GM23338 (cell line): ENCODE measurements around the gene TAF6L. TPM values are rescaled to one million over a fixed set of nuclear protein-coding genes. Genes with fewer than 3 reads are reported as not detected.

ENCODE experiments used
- ATAC-seq: fragments of 200-7000 bp; cut with Tn5 transposase; 3 replicates; pipeline ENCODE4 v1.9.1; 2020
- DNase-seq: peaks from one replicate; pipeline ENCODE4 v3.0.0-alpha.2; 2015; ENCODE audit warnings: low spot score
- H2AFZ ChIP-seq: fragments of 200-600 bp; sonication (generic); 2 replicates; pipeline ENCODE4 v1.8.0; 2016; ENCODE audit warnings: antibody characterized with exemption, mild to moderate bottlenecking, moderate library complexity
- H3F3A ChIP-seq: fragments of 200-600 bp; sonication (generic); replicated peaks from 2 replicates; pipeline ENCODE4 v1.8.0; 2017; ENCODE audit warnings: antibody characterized with exemption, mixed run types, low read depth
- H3K27ac ChIP-seq: fragments of 200-600 bp; sonication (generic); 2 replicates; pipeline ENCODE4 v1.6.1; 2016; ENCODE audit warnings: low read depth
- H3K27me3 ChIP-seq: fragments of 200-600 bp; sonication (generic); 2 replicates; pipeline ENCODE4 v1.8.0; 2016; ENCODE audit warnings: mild to moderate bottlenecking, mixed run types, moderate library complexity; ENCODE audit not compliant: insufficient read depth
- H3K36me3 ChIP-seq: fragments of 200-600 bp; sonication (generic); 2 replicates; pipeline ENCODE4 v1.8.0; 2016; ENCODE audit warnings: mild to moderate bottlenecking; ENCODE audit not compliant: insufficient read depth
- H3K4me1 ChIP-seq: fragments of 200-600 bp; sonication (generic); 2 replicates; pipeline ENCODE4 v1.8.0; 2016; ENCODE audit warnings: mild to moderate bottlenecking, moderate library complexity; ENCODE audit not compliant: insufficient read depth
- H3K4me2 ChIP-seq: fragments of 200-600 bp; sonication (generic); 2 replicates; pipeline ENCODE4 v1.7.1; 2017; ENCODE audit warnings: mixed run types
- H3K4me3 ChIP-seq: fragments of 200-600 bp; sonication (generic); 2 replicates; pipeline ENCODE4 v1.6.1; 2016; ENCODE audit warnings: mixed run types
- H3K79me2 ChIP-seq: fragments of 200-600 bp; sonication (generic); replicated peaks from 2 replicates; pipeline ENCODE4 v1.8.0; 2017; ENCODE audit warnings: mild to moderate bottlenecking; ENCODE audit not compliant: insufficient read depth
- H3K9me2 ChIP-seq: fragments of 200-600 bp; sonication (generic); 2 replicates; pipeline ENCODE4 v1.8.0; 2017; ENCODE audit not compliant: insufficient read depth
- H4K20me1 ChIP-seq: fragments of 200-600 bp; sonication (generic); replicated peaks from 2 replicates; pipeline ENCODE4 v1.8.0; 2017; ENCODE audit warnings: mild to moderate bottlenecking; ENCODE audit not compliant: insufficient read depth
- H3K27ac Mint-ChIP-seq: 2 replicates; pipeline ENCODE4 v1.8.0; 2020; ENCODE audit warnings: inconsistent platforms, mild to moderate bottlenecking, moderate library complexity, mixed read lengths
- H3K27me3 Mint-ChIP-seq: 3 replicates; pipeline ENCODE4 v1.8.0; 2022; ENCODE audit warnings: low read depth, mild to moderate bottlenecking, moderate library complexity, mixed read lengths, inconsistent platforms; ENCODE audit not compliant: insufficient read depth, poor library complexity
- H3K36me3 Mint-ChIP-seq: 3 replicates; pipeline ENCODE4 v1.8.0; 2021; ENCODE audit warnings: low read depth, mild to moderate bottlenecking, inconsistent platforms, moderate library complexity, mixed read lengths
- H3K4me1 Mint-ChIP-seq: 3 replicates; pipeline ENCODE4 v1.8.0; 2020; ENCODE audit warnings: mild to moderate bottlenecking, inconsistent platforms, mixed read lengths
- H3K4me3 Mint-ChIP-seq: 3 replicates; pipeline ENCODE4 v1.8.0; 2021; ENCODE audit warnings: moderate library complexity, mild to moderate bottlenecking, inconsistent platforms, mixed read lengths
- H3K9me3 Mint-ChIP-seq: 3 replicates; pipeline ENCODE4 v1.8.0; 2020; ENCODE audit warnings: moderate library complexity, mild to moderate bottlenecking, inconsistent platforms, mixed read lengths
- CREB1 ChIP-seq: fragments of 250-450 bp; sonication (Bioruptor Pico); IDR thresholded peaks from 2 replicates; pipeline ENCODE4 v1.5.0; 2020; ENCODE audit warnings: low read depth, mild to moderate bottlenecking, moderate library complexity
- EZH2 ChIP-seq: fragments of 200-600 bp; sonication (generic); IDR thresholded peaks from one replicate; pipeline ENCODE4 v1.8.0; 2017; ENCODE audit warnings: antibody characterized with exemption, mild to moderate bottlenecking, low read depth; ENCODE audit not compliant: unreplicated experiment
- EZH2phosphoT487 ChIP-seq: fragments of 200-600 bp; sonication (generic); IDR thresholded peaks from one replicate; pipeline ENCODE4 v1.8.1; 2018; ENCODE audit warnings: antibody characterized with exemption; ENCODE audit not compliant: unreplicated experiment
- JUNB ChIP-seq: IDR thresholded peaks from one replicate; pipeline ENCODE4 v1.6.1; 2016; ENCODE audit warnings: antibody characterized with exemption; ENCODE audit not compliant: unreplicated experiment
- NANOG ChIP-seq: IDR thresholded peaks from 2 replicates; pipeline ENCODE4 v1.6.1; 2016; ENCODE audit warnings: antibody characterized with exemption, borderline replicate concordance
- POLR2AphosphoS5 ChIP-seq: IDR thresholded peaks from 2 replicates; pipeline ENCODE4 v1.6.1; 2016; ENCODE audit warnings: antibody characterized with exemption, low read depth
- STAT1 ChIP-seq: IDR thresholded peaks from one replicate; pipeline ENCODE4 v1.6.1; 2016; ENCODE audit warnings: antibody characterized with exemption; ENCODE audit not compliant: unreplicated experiment
- ZNF114 ChIP-seq: fragments of 250-450 bp; sonication (Bioruptor Pico); IDR thresholded peaks from 2 replicates; pipeline ENCODE4 v1.5.0; 2020; ENCODE audit warnings: mild to moderate bottlenecking, moderate library complexity
- ZNF331 ChIP-seq: fragments of 250-450 bp; sonication (Bioruptor Pico); IDR thresholded peaks from 2 replicates; pipeline ENCODE4 v1.5.0; 2020; ENCODE audit warnings: low read depth, mild to moderate bottlenecking, moderate library complexity
- polyA plus RNA-seq: library from polyadenylated mRNA; unstranded; fragments of >200 nt; fragmentation: Nextera tagmentation; extraction: Ambion mirVana; gene quantifications from 2 replicates; pipeline ENCODE4 v1.2.1, GENCODE V29; 2016
- total RNA-seq: library from RNA; depleted of rRNA; stranded (reverse); fragments of >200 nt; shearing (Covaris generic); gene quantifications from 2 replicates; pipeline ENCODE4 v1.2.3, GENCODE V29; 2014
- TF ChIP-seq, protein P1 (sequence below), 2 experiments: fragments of 200-600 bp in 1 of 2; sonication (generic) in 1 of 2; conservative IDR thresholded peaks; 2 replicates each; pipeline versions ENCODE4 v1.5.1 to v1.6.1; 2016 to 2017; ENCODE audit warnings: antibody characterized with exemption in 2 of 2, low read depth in 2 of 2, mild to moderate bottlenecking in 2 of 2, moderate library complexity in 1 of 2
- TF ChIP-seq, protein P2 (sequence below): IDR thresholded peaks from 2 replicates; pipeline ENCODE4 v1.6.1; 2016; ENCODE audit warnings: antibody characterized with exemption
- TF ChIP-seq, protein P3 (sequence below): IDR thresholded peaks from one replicate; pipeline ENCODE4 v1.6.1; 2018; ENCODE audit warnings: antibody characterized with exemption; ENCODE audit not compliant: unreplicated experiment
- TF ChIP-seq, protein P4 (sequence below): fragments of 250-450 bp; sonication (Bioruptor Pico); IDR thresholded peaks from 2 replicates; pipeline ENCODE4 v1.5.0; 2020; ENCODE audit warnings: mild to moderate bottlenecking, moderate library complexity

TAF6L gene
- total and polyA plus RNA-seq, 2 experiments from 2014 or later, result 21.8 to 30.6 TPM

DNA sequence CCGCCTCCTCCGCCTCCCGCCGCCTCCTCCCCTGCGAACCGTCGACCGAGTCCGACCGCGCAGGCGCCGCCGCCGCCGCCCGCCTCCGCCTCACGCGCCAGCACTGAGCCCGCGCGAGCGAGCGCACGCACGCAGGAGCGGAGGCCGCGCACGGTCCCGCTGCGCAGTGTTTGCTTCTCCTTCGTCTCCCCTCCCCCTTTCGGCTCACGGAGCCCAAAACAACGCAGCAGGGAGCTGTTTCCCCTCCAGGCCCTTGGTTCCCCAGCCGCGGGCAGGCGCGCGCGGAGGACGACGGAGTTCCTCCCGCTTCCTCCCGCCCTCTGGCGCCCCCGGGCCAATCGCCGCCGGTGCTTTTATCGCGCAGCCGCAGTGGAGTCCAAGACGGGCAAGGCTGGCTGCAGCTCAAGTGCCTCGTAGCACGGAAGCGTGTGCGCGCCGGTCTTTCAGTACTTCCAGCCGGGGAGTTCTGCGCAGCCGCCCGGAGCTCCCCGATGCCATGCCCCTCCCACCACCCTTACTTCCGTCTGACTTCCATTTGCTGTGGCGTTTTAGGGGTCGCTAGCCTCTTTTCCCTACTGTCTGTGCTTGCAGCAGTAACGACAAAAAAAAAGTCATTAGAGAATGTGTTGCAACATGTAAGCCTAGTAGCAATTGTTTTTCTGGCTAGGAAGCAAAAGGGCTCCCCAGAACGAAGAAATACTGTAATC, 43.9 kb upstream of the TAF6L start, which contains the start of gene HNRNPUL2 (continued):
- no peak for TF ChIP-seq CREB1 (CRISPR knock-in tag)

DNA sequence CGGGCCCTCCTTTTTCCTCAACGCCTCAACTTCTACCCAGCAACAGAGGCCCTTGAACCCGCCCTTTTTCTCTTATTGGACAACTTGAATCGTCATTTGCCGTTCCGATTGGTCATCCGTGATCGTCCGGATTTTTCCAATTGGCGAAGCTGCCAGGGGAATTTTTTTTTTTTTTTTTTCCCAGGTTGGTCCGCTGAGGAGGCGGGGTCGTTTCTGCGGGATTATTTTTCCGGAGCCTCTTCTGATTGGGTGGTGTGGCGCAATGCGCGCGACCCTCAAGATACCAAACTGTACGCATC, 43.4 kb upstream of the TAF6L start:
- H3K4me1 Mint-ChIP-seq, result peaks cover 21% of the 10 kb centered on the region
- TF ChIP-seq NANOG, result no peak
- TF ChIP-seq ZNF331 (CRISPR knock-in tag), result no peak
- TF ChIP-seq EZH2phosphoT487, result no peak
- TF ChIP-seq, protein P1, sequence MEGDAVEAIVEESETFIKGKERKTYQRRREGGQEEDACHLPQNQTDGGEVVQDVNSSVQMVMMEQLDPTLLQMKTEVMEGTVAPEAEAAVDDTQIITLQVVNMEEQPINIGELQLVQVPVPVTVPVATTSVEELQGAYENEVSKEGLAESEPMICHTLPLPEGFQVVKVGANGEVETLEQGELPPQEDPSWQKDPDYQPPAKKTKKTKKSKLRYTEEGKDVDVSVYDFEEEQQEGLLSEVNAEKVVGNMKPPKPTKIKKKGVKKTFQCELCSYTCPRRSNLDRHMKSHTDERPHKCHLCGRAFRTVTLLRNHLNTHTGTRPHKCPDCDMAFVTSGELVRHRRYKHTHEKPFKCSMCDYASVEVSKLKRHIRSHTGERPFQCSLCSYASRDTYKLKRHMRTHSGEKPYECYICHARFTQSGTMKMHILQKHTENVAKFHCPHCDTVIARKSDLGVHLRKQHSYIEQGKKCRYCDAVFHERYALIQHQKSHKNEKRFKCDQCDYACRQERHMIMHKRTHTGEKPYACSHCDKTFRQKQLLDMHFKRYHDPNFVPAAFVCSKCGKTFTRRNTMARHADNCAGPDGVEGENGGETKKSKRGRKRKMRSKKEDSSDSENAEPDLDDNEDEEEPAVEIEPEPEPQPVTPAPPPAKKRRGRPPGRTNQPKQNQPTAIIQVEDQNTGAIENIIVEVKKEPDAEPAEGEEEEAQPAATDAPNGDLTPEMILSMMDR (conservative IDR thresholded peaks at IDR 0.05; ENCODE audit: low read depth in 2 of 2), result no peak
- no peak; the same call in 1 of the 2 replicates for TF ChIP-seq POLR2AphosphoS5
- no peak for TF ChIP-seq JUNB
- no peak for TF ChIP-seq EZH2
- TF ChIP-seq ZNF114, result no peak
- TF ChIP-seq, protein P2, sequence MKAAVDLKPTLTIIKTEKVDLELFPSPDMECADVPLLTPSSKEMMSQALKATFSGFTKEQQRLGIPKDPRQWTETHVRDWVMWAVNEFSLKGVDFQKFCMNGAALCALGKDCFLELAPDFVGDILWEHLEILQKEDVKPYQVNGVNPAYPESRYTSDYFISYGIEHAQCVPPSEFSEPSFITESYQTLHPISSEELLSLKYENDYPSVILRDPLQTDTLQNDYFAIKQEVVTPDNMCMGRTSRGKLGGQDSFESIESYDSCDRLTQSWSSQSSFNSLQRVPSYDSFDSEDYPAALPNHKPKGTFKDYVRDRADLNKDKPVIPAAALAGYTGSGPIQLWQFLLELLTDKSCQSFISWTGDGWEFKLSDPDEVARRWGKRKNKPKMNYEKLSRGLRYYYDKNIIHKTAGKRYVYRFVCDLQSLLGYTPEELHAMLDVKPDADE, result no peak
- no peak for TF ChIP-seq STAT1
- TF ChIP-seq CREB1 (CRISPR knock-in tag), result no peak
- TF ChIP-seq, protein P3, sequence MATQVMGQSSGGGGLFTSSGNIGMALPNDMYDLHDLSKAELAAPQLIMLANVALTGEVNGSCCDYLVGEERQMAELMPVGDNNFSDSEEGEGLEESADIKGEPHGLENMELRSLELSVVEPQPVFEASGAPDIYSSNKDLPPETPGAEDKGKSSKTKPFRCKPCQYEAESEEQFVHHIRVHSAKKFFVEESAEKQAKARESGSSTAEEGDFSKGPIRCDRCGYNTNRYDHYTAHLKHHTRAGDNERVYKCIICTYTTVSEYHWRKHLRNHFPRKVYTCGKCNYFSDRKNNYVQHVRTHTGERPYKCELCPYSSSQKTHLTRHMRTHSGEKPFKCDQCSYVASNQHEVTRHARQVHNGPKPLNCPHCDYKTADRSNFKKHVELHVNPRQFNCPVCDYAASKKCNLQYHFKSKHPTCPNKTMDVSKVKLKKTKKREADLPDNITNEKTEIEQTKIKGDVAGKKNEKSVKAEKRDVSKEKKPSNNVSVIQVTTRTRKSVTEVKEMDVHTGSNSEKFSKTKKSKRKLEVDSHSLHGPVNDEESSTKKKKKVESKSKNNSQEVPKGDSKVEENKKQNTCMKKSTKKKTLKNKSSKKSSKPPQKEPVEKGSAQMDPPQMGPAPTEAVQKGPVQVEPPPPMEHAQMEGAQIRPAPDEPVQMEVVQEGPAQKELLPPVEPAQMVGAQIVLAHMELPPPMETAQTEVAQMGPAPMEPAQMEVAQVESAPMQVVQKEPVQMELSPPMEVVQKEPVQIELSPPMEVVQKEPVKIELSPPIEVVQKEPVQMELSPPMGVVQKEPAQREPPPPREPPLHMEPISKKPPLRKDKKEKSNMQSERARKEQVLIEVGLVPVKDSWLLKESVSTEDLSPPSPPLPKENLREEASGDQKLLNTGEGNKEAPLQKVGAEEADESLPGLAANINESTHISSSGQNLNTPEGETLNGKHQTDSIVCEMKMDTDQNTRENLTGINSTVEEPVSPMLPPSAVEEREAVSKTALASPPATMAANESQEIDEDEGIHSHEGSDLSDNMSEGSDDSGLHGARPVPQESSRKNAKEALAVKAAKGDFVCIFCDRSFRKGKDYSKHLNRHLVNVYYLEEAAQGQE, result no peak
- TF ChIP-seq, protein P4, sequence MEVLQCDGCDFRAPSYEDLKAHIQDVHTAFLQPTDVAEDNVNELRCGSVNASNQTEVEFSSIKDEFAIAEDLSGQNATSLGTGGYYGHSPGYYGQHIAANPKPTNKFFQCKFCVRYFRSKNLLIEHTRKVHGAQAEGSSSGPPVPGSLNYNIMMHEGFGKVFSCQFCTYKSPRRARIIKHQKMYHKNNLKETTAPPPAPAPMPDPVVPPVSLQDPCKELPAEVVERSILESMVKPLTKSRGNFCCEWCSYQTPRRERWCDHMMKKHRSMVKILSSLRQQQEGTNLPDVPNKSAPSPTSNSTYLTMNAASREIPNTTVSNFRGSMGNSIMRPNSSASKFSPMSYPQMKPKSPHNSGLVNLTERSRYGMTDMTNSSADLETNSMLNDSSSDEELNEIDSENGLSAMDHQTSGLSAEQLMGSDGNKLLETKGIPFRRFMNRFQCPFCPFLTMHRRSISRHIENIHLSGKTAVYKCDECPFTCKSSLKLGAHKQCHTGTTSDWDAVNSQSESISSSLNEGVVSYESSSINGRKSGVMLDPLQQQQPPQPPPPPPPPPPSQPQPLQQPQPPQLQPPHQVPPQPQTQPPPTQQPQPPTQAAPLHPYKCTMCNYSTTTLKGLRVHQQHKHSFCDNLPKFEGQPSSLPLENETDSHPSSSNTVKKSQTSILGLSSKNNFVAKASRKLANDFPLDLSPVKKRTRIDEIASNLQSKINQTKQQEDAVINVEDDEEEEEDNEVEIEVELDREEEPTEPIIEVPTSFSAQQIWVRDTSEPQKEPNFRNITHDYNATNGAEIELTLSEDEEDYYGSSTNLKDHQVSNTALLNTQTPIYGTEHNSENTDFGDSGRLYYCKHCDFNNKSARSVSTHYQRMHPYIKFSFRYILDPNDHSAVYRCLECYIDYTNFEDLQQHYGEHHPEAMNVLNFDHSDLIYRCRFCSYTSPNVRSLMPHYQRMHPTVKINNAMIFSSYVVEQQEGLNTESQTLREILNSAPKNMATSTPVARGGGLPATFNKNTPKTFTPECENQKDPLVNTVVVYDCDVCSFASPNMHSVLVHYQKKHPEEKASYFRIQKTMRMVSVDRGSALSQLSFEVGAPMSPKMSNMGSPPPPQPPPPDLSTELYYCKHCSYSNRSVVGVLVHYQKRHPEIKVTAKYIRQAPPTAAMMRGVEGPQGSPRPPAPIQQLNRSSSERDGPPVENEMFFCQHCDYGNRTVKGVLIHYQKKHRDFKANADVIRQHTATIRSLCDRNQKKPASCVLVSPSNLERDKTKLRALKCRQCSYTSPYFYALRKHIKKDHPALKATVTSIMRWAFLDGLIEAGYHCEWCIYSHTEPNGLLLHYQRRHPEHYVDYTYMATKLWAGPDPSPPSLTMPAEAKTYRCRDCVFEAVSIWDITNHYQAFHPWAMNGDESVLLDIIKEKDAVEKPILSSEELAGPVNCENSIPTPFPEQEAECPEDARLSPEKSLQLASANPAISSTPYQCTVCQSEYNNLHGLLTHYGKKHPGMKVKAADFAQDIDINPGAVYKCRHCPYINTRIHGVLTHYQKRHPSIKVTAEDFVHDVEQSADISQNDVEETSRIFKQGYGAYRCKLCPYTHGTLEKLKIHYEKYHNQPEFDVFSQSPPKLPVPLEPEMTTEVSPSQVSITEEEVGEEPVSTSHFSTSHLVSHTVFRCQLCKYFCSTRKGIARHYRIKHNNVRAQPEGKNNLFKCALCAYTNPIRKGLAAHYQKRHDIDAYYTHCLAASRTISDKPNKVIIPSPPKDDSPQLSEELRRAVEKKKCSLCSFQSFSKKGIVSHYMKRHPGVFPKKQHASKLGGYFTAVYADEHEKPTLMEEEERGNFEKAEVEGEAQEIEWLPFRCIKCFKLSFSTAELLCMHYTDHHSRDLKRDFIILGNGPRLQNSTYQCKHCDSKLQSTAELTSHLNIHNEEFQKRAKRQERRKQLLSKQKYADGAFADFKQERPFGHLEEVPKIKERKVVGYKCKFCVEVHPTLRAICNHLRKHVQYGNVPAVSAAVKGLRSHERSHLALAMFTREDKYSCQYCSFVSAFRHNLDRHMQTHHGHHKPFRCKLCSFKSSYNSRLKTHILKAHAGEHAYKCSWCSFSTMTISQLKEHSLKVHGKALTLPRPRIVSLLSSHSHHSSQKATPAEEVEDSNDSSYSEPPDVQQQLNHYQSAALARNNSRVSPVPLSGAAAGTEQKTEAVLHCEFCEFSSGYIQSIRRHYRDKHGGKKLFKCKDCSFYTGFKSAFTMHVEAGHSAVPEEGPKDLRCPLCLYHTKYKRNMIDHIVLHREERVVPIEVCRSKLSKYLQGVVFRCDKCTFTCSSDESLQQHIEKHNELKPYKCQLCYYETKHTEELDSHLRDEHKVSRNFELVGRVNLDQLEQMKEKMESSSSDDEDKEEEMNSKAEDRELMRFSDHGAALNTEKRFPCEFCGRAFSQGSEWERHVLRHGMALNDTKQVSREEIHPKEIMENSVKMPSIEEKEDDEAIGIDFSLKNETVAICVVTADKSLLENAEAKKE (CRISPR knock-in tag), result no peak
- peak overlapping the region; percentile 98 for H3K4me2 ChIP-seq
- H3K4me1 ChIP-seq, result peaks cover 24% of the 10 kb centered on the region
- H3K27ac Mint-ChIP-seq, result peak overlapping the region; percentile 99
- H3K4me3 ChIP-seq, result peak overlapping the region; percentile 59
- peak; percentile 99 for DNase-seq
- peaks cover 32% of the 10 kb centered on the region for H4K20me1 ChIP-seq
- H3K27me3 Mint-ChIP-seq, result peaks cover 14% of the 10 kb centered on the region
- peak; percentile 66 for ATAC-seq
- peaks cover 35% of the 10 kb centered on the region for H3K36me3 Mint-ChIP-seq
- H3K4me3 Mint-ChIP-seq, result peak overlapping the region; percentile 98
- no peak overlapping the region for H2AFZ ChIP-seq
- H3K36me3 ChIP-seq, result peaks cover 21% of the 10 kb centered on the region
- peak overlapping the region; percentile 97 for H3K27ac ChIP-seq
- H3K79me2 ChIP-seq, result peaks cover 71% of the 10 kb centered on the region
- no peaks in the 10 kb centered on the region for H3K9me2 ChIP-seq
- peaks cover 38% of the 10 kb centered on the region for H3F3A ChIP-seq
- H3K9me3 Mint-ChIP-seq, result no peaks in the 10 kb centered on the region; the same call in 2 of the 3 replicates
- no peaks in the 10 kb centered on the region for H3K27me3 ChIP-seq
